Breast epithelium (tissue), 4 donors: ENCODE measurements around the gene MRPL54. TPM values are rescaled to one million over a fixed set of nuclear protein-coding genes. Genes with fewer than 3 reads are reported as not detected.

ENCODE experiments used
- DNase-seq, 2 donors: peaks; one replicate each; pipeline ENCODE4 v3.0.0-alpha.2; 2019; ENCODE audit warnings: low spot score in 2 of 2
- H3K27ac ChIP-seq, 2 donors: fragments of 200-600 bp; sonication (generic) in 1 of 2; one replicate each; pipeline ENCODE4 v1.5.1; 2016 to 2019; ENCODE audit warnings: mild to moderate bottlenecking in 1 of 2
- H3K27me3 ChIP-seq, 2 donors: fragments of 200-600 bp; sonication (generic) in 1 of 2; one replicate each; pipeline versions ENCODE4 v1.5.1 to v1.6.0; 2017 to 2019; ENCODE audit warnings: control low read depth in 1 of 2, mild to moderate bottlenecking in 1 of 2
- H3K36me3 ChIP-seq: fragments of 200-600 bp; one replicate; pipeline ENCODE4 v1.5.1; 2019
- H3K4me1 ChIP-seq, 2 donors: fragments of 200-600 bp; sonication (generic); one replicate each; pipeline ENCODE4 v1.5.1; 2016 to 2019; ENCODE audit warnings: control low read depth in 1 of 2
- H3K4me3 ChIP-seq, 3 donors: fragments of 200-600 bp; sonication (generic); 1 replicate in 2 of 3; 2 replicates in 1 of 3; pipeline ENCODE4 v1.5.1; 2016 to 2019; ENCODE audit warnings: mild to moderate bottlenecking in 3 of 3, moderate library complexity in 2 of 3
- H3K9me3 ChIP-seq, 2 donors: fragments of 200-600 bp; sonication (generic) in 1 of 2; one replicate each; pipeline ENCODE4 v1.5.1; 2016 to 2019; ENCODE audit warnings: control low read depth in 1 of 2
- CTCF ChIP-seq, 3 donors: fragments of 450-650 bp; IDR thresholded peaks; one replicate each; pipeline ENCODE4 v1.5.1; 2016 to 2017; ENCODE audit warnings: antibody characterized with exemption in 3 of 3, mild to moderate bottlenecking in 3 of 3, moderate library complexity in 3 of 3
- POLR2A ChIP-seq: fragments of 450-650 bp; IDR thresholded peaks from one replicate; pipeline ENCODE4 v1.6.1; 2016; ENCODE audit warnings: antibody characterized with exemption, mild to moderate bottlenecking, moderate library complexity
- POLR2AphosphoS5 ChIP-seq, 3 donors: sonication (generic); formaldehyde crosslinking; IDR thresholded peaks; one replicate each; pipeline ENCODE4 v1.6.1; 2017; ENCODE audit warnings: antibody characterized with exemption in 3 of 3
- intact Hi-C: fragments of 100-400 bp; cut with DNase I; formaldehyde crosslinking; loops from one replicate; pipeline ENCODE4 v1.15.1; 2023; ENCODE audit warnings: low total_unique reads
- total RNA-seq, 3 donors: library from RNA; depleted of rRNA; stranded (reverse); fragments of >200 nt; gene quantifications; one replicate each; pipeline ENCODE4 v1.1.0, GENCODE V29; 2016

Gene MRPL54
- total RNA-seq, 3 donors from 2014 or later: 69.9 to 81.5 (median 73.4) TPM

- TF ChIP-seq POLR2A (no peak), CTCF (IDR thresholded peaks at IDR 0.05) (no peak), POLR2AphosphoS5 (IDR thresholded peaks at IDR 0.05) (no peak)
- no peak for DNase-seq
- intact Hi-C loops: no loop called here
- Histone ChIP-seq H3K36me3 (peaks cover 6% of the 10 kb centered on the region), H3K4me3 (no peak overlapping the region), H3K27ac (no peak overlapping the region), H3K4me1 (no peaks in the 10 kb centered on the region), H3K9me3 (no peaks in the 10 kb centered on the region), H3K27me3 (no peaks in the 10 kb centered on the region)
These were observed 4.0 kb downstream of the MRPL54 start for GRCh38 chr19:3766520-3766919.

DNA sequence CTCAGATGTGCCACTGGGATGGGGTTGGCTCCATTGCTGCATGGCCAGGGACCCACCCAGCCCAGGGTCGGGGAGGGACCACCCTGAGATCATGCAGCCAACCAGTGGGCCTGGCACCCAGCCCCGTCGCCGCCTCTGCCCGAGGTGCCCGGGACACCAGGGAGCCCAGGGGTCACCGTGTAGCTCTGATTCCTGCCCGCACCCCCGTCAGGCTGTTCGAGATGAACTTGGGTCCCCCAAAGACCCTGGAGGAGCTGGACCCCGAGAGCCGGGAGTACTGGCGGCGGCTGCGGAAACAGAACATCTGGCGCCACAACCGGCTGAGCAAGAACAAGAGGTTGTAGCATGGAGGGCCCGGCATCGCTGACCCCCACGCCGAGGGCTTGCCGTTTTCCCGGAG, 4.6 kb downstream of the MRPL54 start:
- no peak overlapping the region for H3K4me3 ChIP-seq
- TF ChIP-seq POLR2A: no peak
- H3K4me1 ChIP-seq: no peaks in the 10 kb centered on the region
- H3K27ac ChIP-seq: no peak overlapping the region
- no peaks in the 10 kb centered on the region for H3K27me3 ChIP-seq
- H3K9me3 ChIP-seq: no peaks in the 10 kb centered on the region
- no peak for DNase-seq
- peaks cover 6% of the 10 kb centered on the region for H3K36me3 ChIP-seq
- intact Hi-C loops: no loop called here

GRCh38 chr19:3768015-3768747, 5.7 kb downstream of the MRPL54 start:
- H3K9me3 ChIP-seq: no peaks in the 10 kb centered on the region
- TF ChIP-seq CTCF (IDR thresholded peaks at IDR 0.05): no peak
- no peak for TF ChIP-seq POLR2A
- no peak for TF ChIP-seq POLR2AphosphoS5 (IDR thresholded peaks at IDR 0.05)
- H3K27ac ChIP-seq: no peak overlapping the region
- peaks cover 6% of the 10 kb centered on the region for H3K36me3 ChIP-seq
- no peaks in the 10 kb centered on the region for H3K4me1 ChIP-seq
- no peak for DNase-seq
- intact Hi-C loops: no loop called here
- no peaks in the 10 kb centered on the region for H3K27me3 ChIP-seq
- H3K4me3 ChIP-seq: no peak overlapping the region

DNA sequence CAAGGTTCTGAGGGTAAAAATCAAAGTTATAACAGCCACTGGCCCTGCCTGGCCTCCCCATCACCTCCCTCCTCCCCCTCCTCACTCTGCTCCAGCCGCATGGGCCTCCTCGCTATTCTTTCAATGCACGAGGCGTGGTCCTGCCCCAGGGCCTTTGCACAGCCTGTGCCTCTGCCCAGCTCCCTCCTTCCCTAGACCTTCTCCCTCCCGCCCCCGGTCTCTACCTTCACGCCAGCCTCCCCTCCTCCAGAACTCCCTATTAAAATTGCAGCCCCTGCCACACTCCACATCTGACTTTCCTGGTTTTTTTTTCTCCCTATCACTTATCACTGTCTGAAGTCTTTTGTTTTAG, 6.2 kb downstream of the MRPL54 start:
- H3K27ac ChIP-seq: no peak overlapping the region
- H3K9me3 ChIP-seq: no peaks in the 10 kb centered on the region
- TF ChIP-seq POLR2A (no peak), CTCF (IDR thresholded peaks at IDR 0.05) (no peak), POLR2AphosphoS5 (IDR thresholded peaks at IDR 0.05) (no peak)
- intact Hi-C loops: no loop called here
- peaks cover 6% of the 10 kb centered on the region for H3K36me3 ChIP-seq
- no peak overlapping the region for H3K4me3 ChIP-seq
- H3K4me1 ChIP-seq: no peaks in the 10 kb centered on the region
- DNase-seq: no peak
- no peaks in the 10 kb centered on the region for H3K27me3 ChIP-seq

GRCh38 chr19:3769494-3769893, 7.0 kb downstream of the MRPL54 start:
- H3K27me3 ChIP-seq: no peaks in the 10 kb centered on the region
- intact Hi-C loops: no loop called here
- no peak overlapping the region for H3K27ac ChIP-seq
- no peak for TF ChIP-seq CTCF (IDR thresholded peaks at IDR 0.05)
- TF ChIP-seq POLR2A: no peak
- no peak for TF ChIP-seq POLR2AphosphoS5 (IDR thresholded peaks at IDR 0.05)
- H3K9me3 ChIP-seq: no peaks in the 10 kb centered on the region
- no peak overlapping the region for H3K4me3 ChIP-seq
- peaks cover 6% of the 10 kb centered on the region for H3K36me3 ChIP-seq
- DNase-seq: no peak
- H3K4me1 ChIP-seq: no peaks in the 10 kb centered on the region
